Measurements from ENCODE around the gene ADAT2. TPM values are rescaled to one million over a fixed set of nuclear protein-coding genes. Genes with fewer than 3 reads are reported as not detected.
A peak's percentile ranks its signal among the peaks of the same experiment; 100 is the strongest.

ADAT2 gene
- total RNA-seq = 10 to 100 TPM; 15.8 to 22.8 (median 19.3) TPM
- 12.1 TPM for total RNA-seq (2013)
- total RNA-seq = 15.5 to 52.8 (median 25.9) reads per million in 29 experiments

- ChIA-PET CTCF (interaction anchor here in 1 of 2 donors (0.7 to 1.4 kb wide), 6 partner anchors 23 to 976 kb away, joined by 3 to 5 read pairs (median 4); partner anchors contain the start of gene LTV1), POLR2A (interaction anchor here (0.6 to 1.2 kb wide), 7 partner anchors 17 to 1279 kb away, joined by 3 to 9 read pairs (median 3); no protein-coding TSS in a partner anchor)
- Mint-ChIP-seq H3K4me3 (peak within 1 kb of the TSS; percentile 96 to 100 (median 99)), H3K36me3 (peaks cover 13% of the 10 kb centered on the region), H3K9me3 (no peaks in the 10 kb centered on the region), H3K27me3 (no peaks in the 10 kb centered on the region), H3K4me1 (peaks cover 53 to 59% (median 55%) of the 10 kb centered on the region in 3 donors), H3K27ac (peak within 1 kb of the TSS; percentile 98)
- DNase-seq = peak; percentile 86 to 96 (median 90)
- peak within 1 kb of the TSS; percentile 90 to 94 for H3K4me3 ChIP-seq (ENCODE audit: control insufficient read depth in 1 of 2, extremely low read depth in 1 of 2, low read length in 1 of 2)
- WGBS (ENCODE audit: insufficient coverage) = 0% methylated on average over 34 of the region's 56 CpGs
- H3K27me3 ChIP-seq (replicated peaks in 1 of 2; ENCODE audit: control insufficient read depth in 2 of 2, extremely low read depth in 1 of 2, insufficient read depth in 2 of 2, low read length in 1 of 2) = no peaks in the 10 kb centered on the region
- no peaks in the 10 kb centered on the region for H3K9me3 ChIP-seq
- peak within 1 kb of the TSS; percentile 76 for H3K27ac ChIP-seq (ENCODE audit: low read length)
- H3K4me1 ChIP-seq (ENCODE audit: control insufficient read depth in 1 of 2, extremely low read depth in 1 of 2, insufficient read depth in 2 of 2, low read length in 2 of 2) = peaks cover 7 to 12% of the 10 kb centered on the region in 2 experiments
- peak; percentile 92 to 98 (median 96) for ATAC-seq (replicated peaks in 1 of 4)
- H3K36me3 ChIP-seq (ENCODE audit: control insufficient read depth in 2 of 2, extremely low read depth in 1 of 2, insufficient read depth in 1 of 2, low read length in 1 of 2) = peaks cover 0 to 4% of the 10 kb centered on the region in 2 donors
Measured at GRCh38 chr6:143450453-143451371, at the start of gene ADAT2, which contains the start of gene PEX3. Gene ADAT2, minus strand, starts transcription at chr6:143450695. Its CDS starts 37 bp downstream, at chr6:143450658. Gene PEX3, plus strand, starts transcription at chr6:143450805. Its CDS starts 238 bp downstream, at chr6:143451043.

- peak overlapping the region; percentile 55 to 80 for H3K27ac Mint-ChIP-seq
- no peaks in the 10 kb centered on the region for H3K9me3 Mint-ChIP-seq
- Histone ChIP-seq H3K27ac (ENCODE audit: low read length) (no peak overlapping the region), H3K4me3 (ENCODE audit: control insufficient read depth in 1 of 2, extremely low read depth in 1 of 2, low read length in 1 of 2) (no peak overlapping the region), H3K4me1 (ENCODE audit: control insufficient read depth in 1 of 2, extremely low read depth in 1 of 2, insufficient read depth in 2 of 2, low read length in 2 of 2) (peaks cover 7 to 13% of the 10 kb centered on the region in 2 experiments), H3K36me3 (ENCODE audit: control insufficient read depth in 2 of 2, extremely low read depth in 1 of 2, insufficient read depth in 1 of 2, low read length in 1 of 2) (no peaks in the 10 kb centered on the region), H3K9me3 (no peaks in the 10 kb centered on the region), H3K27me3 (replicated peaks in 1 of 2; ENCODE audit: control insufficient read depth in 2 of 2, extremely low read depth in 1 of 2, insufficient read depth in 2 of 2, low read length in 1 of 2) (no peaks in the 10 kb centered on the region)
- WGBS (ENCODE audit: insufficient coverage) = 56% methylated on average over 3 of the region's 4 CpGs
- DNase-seq = peak in 15 of 35 experiments; percentile 1 to 40 (median 26)
- H3K36me3 Mint-ChIP-seq = peaks cover 27% of the 10 kb centered on the region
- no peaks in the 10 kb centered on the region for H3K27me3 Mint-ChIP-seq
- peaks cover 16 to 20% (median 16%) of the 10 kb centered on the region in 3 donors for H3K4me1 Mint-ChIP-seq
- CTCF ChIA-PET = interaction anchor here in 1 of 2 donors (0.7 to 2.0 kb wide), 2 partner anchors 15 to 905 kb away, joined by 3 to 6 read pairs; no protein-coding TSS in a partner anchor
- ATAC-seq (replicated peaks in 1 of 4) = peak; percentile 79 to 89 (median 83)
- POLR2A ChIA-PET = interaction anchor here in 1 of 2 donors (0.6 kb wide), 1 partner anchor 1056 kb away, joined by 4 read pairs; no protein-coding TSS in a partner anchor
- H3K4me3 Mint-ChIP-seq = peak overlapping the region in 1 of 3 donors; percentile 8
Measured at GRCh38 chr6:143498428-143498827, 47.9 kb upstream of the ADAT2 start.

GRCh38 chr6:143496974-143497373, 46.5 kb upstream of the ADAT2 start:
- H3K27me3 ChIP-seq (replicated peaks in 1 of 2; ENCODE audit: control insufficient read depth in 2 of 2, extremely low read depth in 1 of 2, insufficient read depth in 2 of 2, low read length in 1 of 2) = no peaks in the 10 kb centered on the region
- no peaks in the 10 kb centered on the region for H3K27me3 Mint-ChIP-seq
- H3K9me3 ChIP-seq = no peaks in the 10 kb centered on the region
- ATAC-seq (replicated peaks in 1 of 4) = no peak
- H3K4me3 ChIP-seq (ENCODE audit: control insufficient read depth in 1 of 2, extremely low read depth in 1 of 2, low read length in 1 of 2) = no peak overlapping the region
- H3K4me1 ChIP-seq (ENCODE audit: control insufficient read depth in 1 of 2, extremely low read depth in 1 of 2, insufficient read depth in 2 of 2, low read length in 2 of 2) = peaks cover 7 to 13% of the 10 kb centered on the region in 2 experiments
- H3K36me3 ChIP-seq (ENCODE audit: control insufficient read depth in 2 of 2, extremely low read depth in 1 of 2, insufficient read depth in 1 of 2, low read length in 1 of 2) = no peaks in the 10 kb centered on the region
- DNase-seq = no peak
- no peaks in the 10 kb centered on the region for H3K9me3 Mint-ChIP-seq
- H3K27ac Mint-ChIP-seq = no peak overlapping the region
- no CpG with 5 or more reads among the region's 1 CpG for WGBS (ENCODE audit: insufficient coverage)
- no peak overlapping the region for H3K27ac ChIP-seq (ENCODE audit: low read length)
- ChIA-PET POLR2A (interaction anchor here in 1 of 2 donors (0.5 kb wide), 1 partner anchor 1963 kb away, joined by 8 read pairs; no protein-coding TSS in a partner anchor), CTCF (interaction anchor here (0.6 to 2.0 kb wide), 2 partner anchors 16 to 33 kb away, joined by 4 to 6 read pairs; no protein-coding TSS in a partner anchor)
- peaks cover 16 to 20% (median 16%) of the 10 kb centered on the region in 3 donors for H3K4me1 Mint-ChIP-seq
- H3K4me3 Mint-ChIP-seq = no peak overlapping the region
- peaks cover 32% of the 10 kb centered on the region for H3K36me3 Mint-ChIP-seq

DNA sequence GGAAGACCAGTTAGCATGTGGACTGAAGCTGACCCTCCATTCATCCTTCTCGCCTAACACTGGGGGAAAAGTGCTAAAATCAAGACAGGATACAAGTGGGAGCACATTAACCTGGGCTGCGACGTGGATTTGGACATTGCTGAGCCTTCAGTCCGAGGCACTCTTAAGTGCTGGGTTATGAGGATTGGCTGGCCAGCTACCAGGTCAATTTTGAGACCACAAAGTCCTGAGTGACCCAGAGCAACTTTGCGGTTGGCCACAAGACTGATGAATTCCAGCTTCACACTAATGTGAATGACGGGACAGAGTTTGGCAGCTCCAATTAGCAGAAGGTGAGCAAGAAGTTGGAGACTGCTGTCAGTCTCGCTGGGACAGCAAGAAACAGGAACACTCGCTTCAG, 40.3 kb upstream of the ADAT2 start:
- Histone ChIP-seq H3K27ac (ENCODE audit: low read length) (no peak overlapping the region), H3K4me3 (ENCODE audit: control insufficient read depth in 1 of 2, extremely low read depth in 1 of 2, low read length in 1 of 2) (no peak overlapping the region), H3K36me3 (ENCODE audit: control insufficient read depth in 2 of 2, extremely low read depth in 1 of 2, insufficient read depth in 1 of 2, low read length in 1 of 2) (peaks cover 2 to 6% of the 10 kb centered on the region in 2 donors), H3K9me3 (no peaks in the 10 kb centered on the region), H3K4me1 (ENCODE audit: control insufficient read depth in 1 of 2, extremely low read depth in 1 of 2, insufficient read depth in 2 of 2, low read length in 2 of 2) (no peaks in the 10 kb centered on the region), H3K27me3 (replicated peaks in 1 of 2; ENCODE audit: control insufficient read depth in 2 of 2, extremely low read depth in 1 of 2, insufficient read depth in 2 of 2, low read length in 1 of 2) (no peaks in the 10 kb centered on the region)
- H3K36me3 Mint-ChIP-seq = peaks cover 30% of the 10 kb centered on the region
- DNase-seq = no peak
- no peak for ATAC-seq (replicated peaks in 1 of 4)
- ChIA-PET POLR2A (no interaction called here), CTCF (no interaction called here)
- no peak overlapping the region for H3K27ac Mint-ChIP-seq
- H3K9me3 Mint-ChIP-seq = no peaks in the 10 kb centered on the region
- H3K27me3 Mint-ChIP-seq = no peaks in the 10 kb centered on the region
- WGBS (ENCODE audit: insufficient coverage) = 98% methylated on average over 6 of the region's 8 CpGs
- H3K4me3 Mint-ChIP-seq = no peak overlapping the region
- no peaks in the 10 kb centered on the region for H3K4me1 Mint-ChIP-seq

DNA sequence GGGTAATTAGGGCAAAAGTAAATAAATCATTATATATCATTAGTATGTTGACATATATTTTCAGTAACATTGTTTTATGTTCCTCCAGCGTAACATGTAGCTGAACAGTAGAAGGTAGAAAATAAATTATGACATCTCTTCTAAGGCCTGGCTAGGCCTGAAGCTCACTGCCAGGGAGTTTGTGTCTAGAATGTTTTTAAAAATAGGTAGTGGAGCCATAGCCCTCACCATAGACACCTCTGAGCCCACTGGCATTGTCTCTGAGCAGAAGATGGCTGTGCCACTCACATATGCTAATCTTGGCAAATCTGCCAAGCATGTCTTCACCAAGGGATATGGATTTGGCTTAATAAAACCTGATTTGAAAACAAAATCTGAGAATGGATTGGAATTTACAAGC, 39.7 kb upstream of the ADAT2 start:
- H3K27me3 ChIP-seq (replicated peaks in 1 of 2; ENCODE audit: control insufficient read depth in 2 of 2, extremely low read depth in 1 of 2, insufficient read depth in 2 of 2, low read length in 1 of 2) = no peaks in the 10 kb centered on the region
- Mint-ChIP-seq H3K4me3 (no peak overlapping the region), H3K9me3 (no peaks in the 10 kb centered on the region), H3K27ac (no peak overlapping the region), H3K27me3 (no peaks in the 10 kb centered on the region), H3K36me3 (peaks cover 31% of the 10 kb centered on the region), H3K4me1 (no peaks in the 10 kb centered on the region)
- POLR2A ChIA-PET = interaction anchor here in 1 of 2 donors (0.5 kb wide), 1 partner anchor 114 kb away, joined by 3 read pairs; no protein-coding TSS in a partner anchor
- H3K4me3 ChIP-seq (ENCODE audit: control insufficient read depth in 1 of 2, extremely low read depth in 1 of 2, low read length in 1 of 2) = no peak overlapping the region
- no peaks in the 10 kb centered on the region for H3K9me3 ChIP-seq
- DNase-seq (no peak), ATAC-seq (replicated peaks in 1 of 4) (no peak)
- CTCF ChIA-PET = interaction anchor here in 1 of 2 donors (1.3 kb wide), 1 partner anchor 21 kb away, joined by 4 read pairs; the partner anchor contains the start of gene FUCA2
- WGBS (ENCODE audit: insufficient coverage) = no CpG with 5 or more reads among the region's 1 CpG
- H3K36me3 ChIP-seq (ENCODE audit: control insufficient read depth in 2 of 2, extremely low read depth in 1 of 2, insufficient read depth in 1 of 2, low read length in 1 of 2) = peaks cover 3 to 6% of the 10 kb centered on the region in 2 donors
- no peaks in the 10 kb centered on the region for H3K4me1 ChIP-seq (ENCODE audit: control insufficient read depth in 1 of 2, extremely low read depth in 1 of 2, insufficient read depth in 2 of 2, low read length in 2 of 2)
- H3K27ac ChIP-seq (ENCODE audit: low read length) = no peak overlapping the region

DNA sequence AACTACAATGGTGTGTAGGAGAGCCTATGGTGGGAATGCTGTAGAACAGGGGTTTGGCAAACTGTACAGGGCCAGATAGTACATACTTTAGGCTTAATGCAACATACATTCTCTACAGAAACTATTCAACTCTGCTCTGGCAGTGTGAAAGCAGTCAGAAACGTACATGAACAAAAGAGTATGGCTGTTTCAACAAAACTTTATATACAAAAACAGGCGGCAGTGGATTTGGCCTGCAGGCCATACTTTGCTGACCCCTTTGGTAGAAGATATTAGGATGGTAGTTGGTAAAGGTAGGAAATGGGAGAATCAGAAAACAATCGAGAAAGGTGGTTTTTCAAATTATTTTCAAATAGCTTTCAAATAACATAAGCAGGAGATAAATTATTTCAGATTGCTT, 36.3 kb upstream of the ADAT2 start:
- H3K27me3 ChIP-seq (replicated peaks in 1 of 2; ENCODE audit: control insufficient read depth in 2 of 2, extremely low read depth in 1 of 2, insufficient read depth in 2 of 2, low read length in 1 of 2) = no peaks in the 10 kb centered on the region
- no peak overlapping the region for H3K27ac Mint-ChIP-seq
- H3K4me3 Mint-ChIP-seq = no peak overlapping the region
- ATAC-seq (replicated peaks in 1 of 4) = no peak
- H3K9me3 Mint-ChIP-seq = no peaks in the 10 kb centered on the region
- H3K4me3 ChIP-seq (ENCODE audit: control insufficient read depth in 1 of 2, extremely low read depth in 1 of 2, low read length in 1 of 2) = no peak overlapping the region
- H3K36me3 Mint-ChIP-seq = peaks cover 29% of the 10 kb centered on the region
- H3K4me1 ChIP-seq (ENCODE audit: control insufficient read depth in 1 of 2, extremely low read depth in 1 of 2, insufficient read depth in 2 of 2, low read length in 2 of 2) = no peaks in the 10 kb centered on the region
- ChIA-PET CTCF (interaction anchor here in 1 of 2 donors (0.8 kb wide), 1 partner anchor 987 kb away, joined by 3 read pairs; no protein-coding TSS in a partner anchor), POLR2A (interaction anchor here in 1 of 2 donors (0.6 kb wide), 1 partner anchor 230 kb away, joined by 3 read pairs; no protein-coding TSS in a partner anchor)
- no peak for DNase-seq
- no peaks in the 10 kb centered on the region for H3K27me3 Mint-ChIP-seq
- H3K9me3 ChIP-seq = no peaks in the 10 kb centered on the region
- WGBS (ENCODE audit: insufficient coverage) = no CpG with 5 or more reads among the region's 3 CpGs
- H3K36me3 ChIP-seq (ENCODE audit: control insufficient read depth in 2 of 2, extremely low read depth in 1 of 2, insufficient read depth in 1 of 2, low read length in 1 of 2) = peaks cover 3 to 6% of the 10 kb centered on the region in 2 donors
- no peaks in the 10 kb centered on the region for H3K4me1 Mint-ChIP-seq
- H3K27ac ChIP-seq (ENCODE audit: low read length) = no peak overlapping the region
